ENCODE results near the gene INSR. TPM values are rescaled to one million over a fixed set of nuclear protein-coding genes. Genes with fewer than 3 reads are reported as not detected.

The INSR gene
- total and polyA plus RNA-seq, 10 of the 15 experiments (the other 5 are each of a cell fraction or from before 2014, with no cell fraction given): 4.2 to 34.9 (median 13.6) TPM

DNA sequence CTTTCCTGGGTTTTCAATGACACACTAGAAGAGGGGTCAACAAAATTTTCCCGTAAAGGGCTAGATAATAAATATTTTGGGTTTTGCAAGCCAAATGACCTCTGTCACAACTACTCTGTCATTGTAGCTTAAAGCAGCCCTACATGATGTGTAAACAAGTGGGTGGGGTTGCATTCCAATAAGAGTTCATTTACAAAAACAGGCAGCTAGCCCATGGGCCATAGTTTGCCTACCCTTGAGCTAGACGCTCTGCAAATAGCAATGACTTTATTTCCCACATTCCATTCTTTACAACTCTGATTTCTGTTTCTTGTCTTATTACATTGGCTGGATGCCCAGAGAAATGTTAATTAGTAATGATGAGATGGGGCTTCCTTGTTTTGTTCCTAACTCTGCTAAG is 148.7 kb downstream of the INSR start:
- H4K20me1 ChIP-seq (ENCODE audit: control insufficient read depth, insufficient read depth): no peaks in the 10 kb centered on the region
- FAIRE-seq: no peak
- intact Hi-C loops (cut with micrococcal nuclease; ENCODE audit: unreplicated experiment): no loop called here
- no peaks in the 10 kb centered on the region for H3K27me3 ChIP-seq (replicated peaks in 1 of 2; ENCODE audit: control insufficient read depth in 2 of 2, insufficient read depth in 2 of 2, low read length in 1 of 2)
- no TSS peak for BruUV-seq (replicated peaks)
- H3K4me1 ChIP-seq (ENCODE audit: control insufficient read depth, insufficient read depth, low read length): no peaks in the 10 kb centered on the region
- ChIA-PET POLR2A (interaction anchor here (0.7 to 0.9 kb wide), 2 partner anchors 18 to 37 kb away, joined by 3 read pairs; no protein-coding TSS in a partner anchor), SMC1A (ENCODE audit: uncharacterized antibody, unreplicated experiment) (interaction anchor here (0.8 to 5.8 kb wide), 8 partner anchors 12 to 191 kb away, joined by 3 to 47 read pairs (median 4); no protein-coding TSS in a partner anchor), CTCF (interaction anchor here (0.6 to 4.8 kb wide), 5 partner anchors 42 to 236 kb away, joined by 3 to 37 read pairs (median 4); no protein-coding TSS in a partner anchor), RAD21 (ENCODE audit: unreplicated experiment) (no interaction called here)
- ATAC-seq: no peak
- H3K4me3 ChIP-seq: no peak overlapping the region
- WGBS (ENCODE audit: insufficient coverage, insufficient replicate concordance, low lambda C conversion rate, missing lambda C conversion rate): 100% methylated on average over 2 of the region's 2 CpGs
- H3K4me2 ChIP-seq (ENCODE audit: control insufficient read depth, insufficient read depth): no peak overlapping the region
- H3K79me2 ChIP-seq (ENCODE audit: control insufficient read depth, insufficient read depth, low read length): no peaks in the 10 kb centered on the region
- no peak overlapping the region for H3K27ac ChIP-seq (ENCODE audit: control insufficient read depth, insufficient read depth)
- H3K9ac ChIP-seq (ENCODE audit: control insufficient read depth, insufficient read depth, low read length): no peak overlapping the region
- in situ Hi-C loops (cut with MboI): loop anchor here (5.0 kb wide), 1 partner anchor 197 kb away; no protein-coding TSS in a partner anchor
- H3K9me3 ChIP-seq (replicated peaks; ENCODE audit: control insufficient read depth, insufficient read depth, low read length): peaks cover 7% of the 10 kb centered on the region; the same call in 2 of the 3 replicates
- no peak overlapping the region for H2AFZ ChIP-seq (ENCODE audit: control insufficient read depth, low read depth, low read length)
- H3K36me3 ChIP-seq (ENCODE audit: control insufficient read depth in 2 of 2, insufficient read depth in 2 of 2, low read length in 1 of 2): peaks cover 12 to 13% of the 10 kb centered on the region in 2 experiments
- DNase-seq (ENCODE audit: low read depth, low spot score): no peak
- no peak for TF ChIP-seq YBX1 (IDR thresholded peaks at IDR 0.05)
- TF ChIP-seq ZZZ3 (IDR thresholded peaks at IDR 0.05; ENCODE audit: control insufficient read depth, insufficient read length, low read depth): no peak
- no peak for TF ChIP-seq PAX5 (IDR thresholded peaks at IDR 0.05; ENCODE audit: borderline replicate concordance, low read depth, low read length)
- TF ChIP-seq FOS (IDR thresholded peaks at IDR 0.05; ENCODE audit: borderline replicate concordance, extremely low read depth, insufficient read length): no peak
- TF ChIP-seq SMARCA5 (IDR thresholded peaks at IDR 0.05): no peak
- TF ChIP-seq CREM (IDR thresholded peaks at IDR 0.05; ENCODE audit: low read depth): no peak
- TF ChIP-seq MTA2 (IDR thresholded peaks at IDR 0.05; ENCODE audit: low read depth): no peak
- TF ChIP-seq, protein P1, sequence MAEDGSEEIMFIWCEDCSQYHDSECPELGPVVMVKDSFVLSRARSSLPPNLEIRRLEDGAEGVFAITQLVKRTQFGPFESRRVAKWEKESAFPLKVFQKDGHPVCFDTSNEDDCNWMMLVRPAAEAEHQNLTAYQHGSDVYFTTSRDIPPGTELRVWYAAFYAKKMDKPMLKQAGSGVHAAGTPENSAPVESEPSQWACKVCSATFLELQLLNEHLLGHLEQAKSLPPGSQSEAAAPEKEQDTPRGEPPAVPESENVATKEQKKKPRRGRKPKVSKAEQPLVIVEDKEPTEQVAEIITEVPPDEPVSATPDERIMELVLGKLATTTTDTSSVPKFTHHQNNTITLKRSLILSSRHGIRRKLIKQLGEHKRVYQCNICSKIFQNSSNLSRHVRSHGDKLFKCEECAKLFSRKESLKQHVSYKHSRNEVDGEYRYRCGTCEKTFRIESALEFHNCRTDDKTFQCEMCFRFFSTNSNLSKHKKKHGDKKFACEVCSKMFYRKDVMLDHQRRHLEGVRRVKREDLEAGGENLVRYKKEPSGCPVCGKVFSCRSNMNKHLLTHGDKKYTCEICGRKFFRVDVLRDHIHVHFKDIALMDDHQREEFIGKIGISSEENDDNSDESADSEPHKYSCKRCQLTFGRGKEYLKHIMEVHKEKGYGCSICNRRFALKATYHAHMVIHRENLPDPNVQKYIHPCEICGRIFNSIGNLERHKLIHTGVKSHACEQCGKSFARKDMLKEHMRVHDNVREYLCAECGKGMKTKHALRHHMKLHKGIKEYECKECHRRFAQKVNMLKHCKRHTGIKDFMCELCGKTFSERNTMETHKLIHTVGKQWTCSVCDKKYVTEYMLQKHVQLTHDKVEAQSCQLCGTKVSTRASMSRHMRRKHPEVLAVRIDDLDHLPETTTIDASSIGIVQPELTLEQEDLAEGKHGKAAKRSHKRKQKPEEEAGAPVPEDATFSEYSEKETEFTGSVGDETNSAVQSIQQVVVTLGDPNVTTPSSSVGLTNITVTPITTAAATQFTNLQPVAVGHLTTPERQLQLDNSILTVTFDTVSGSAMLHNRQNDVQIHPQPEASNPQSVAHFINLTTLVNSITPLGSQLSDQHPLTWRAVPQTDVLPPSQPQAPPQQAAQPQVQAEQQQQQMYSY (CRISPR knock-in tag; IDR thresholded peaks at IDR 0.05): no peak
- TF ChIP-seq NFIC (IDR thresholded peaks at IDR 0.05; ENCODE audit: low read depth, low read length): no peak
- TF ChIP-seq, protein P2, sequence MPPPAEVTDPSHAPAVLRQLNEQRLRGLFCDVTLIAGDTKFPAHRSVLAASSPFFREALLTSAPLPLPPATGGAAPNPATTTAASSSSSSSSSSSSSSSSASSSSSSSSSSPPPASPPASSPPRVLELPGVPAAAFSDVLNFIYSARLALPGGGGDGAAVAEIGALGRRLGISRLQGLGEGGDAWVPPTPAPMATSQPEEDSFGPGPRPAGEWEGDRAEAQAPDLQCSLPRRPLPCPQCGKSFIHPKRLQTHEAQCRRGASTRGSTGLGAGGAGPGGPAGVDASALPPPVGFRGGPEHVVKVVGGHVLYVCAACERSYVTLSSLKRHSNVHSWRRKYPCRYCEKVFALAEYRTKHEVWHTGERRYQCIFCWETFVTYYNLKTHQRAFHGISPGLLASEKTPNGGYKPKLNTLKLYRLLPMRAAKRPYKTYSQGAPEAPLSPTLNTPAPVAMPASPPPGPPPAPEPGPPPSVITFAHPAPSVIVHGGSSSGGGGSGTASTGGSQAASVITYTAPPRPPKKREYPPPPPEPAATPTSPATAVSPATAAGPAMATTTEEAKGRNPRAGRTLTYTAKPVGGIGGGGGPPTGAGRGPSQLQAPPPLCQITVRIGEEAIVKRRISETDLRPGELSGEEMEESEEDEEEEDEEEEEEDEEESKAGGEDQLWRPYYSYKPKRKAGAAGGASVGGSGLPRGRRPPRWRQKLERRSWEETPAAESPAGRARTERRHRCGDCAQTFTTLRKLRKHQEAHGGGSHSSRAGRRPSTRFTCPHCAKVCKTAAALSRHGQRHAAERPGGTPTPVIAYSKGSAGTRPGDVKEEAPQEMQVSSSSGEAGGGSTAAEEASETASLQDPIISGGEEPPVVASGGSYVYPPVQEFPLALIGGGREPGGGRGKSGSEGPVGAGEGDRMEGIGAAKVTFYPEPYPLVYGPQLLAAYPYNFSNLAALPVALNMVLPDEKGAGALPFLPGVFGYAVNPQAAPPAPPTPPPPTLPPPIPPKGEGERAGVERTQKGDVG (CRISPR knock-in tag; IDR thresholded peaks at IDR 0.05): no peak
- TF ChIP-seq CREB1 (IDR thresholded peaks at IDR 0.05; ENCODE audit: low read depth): no peak
- no peak for TF ChIP-seq STAT3 (IDR thresholded peaks at IDR 0.05; ENCODE audit: low read depth, low read length)
- TF ChIP-seq RAD21 (IDR thresholded peaks at IDR 0.05; ENCODE audit: insufficient read depth, low read depth, low read length): no peak
- TF ChIP-seq, protein P3, sequence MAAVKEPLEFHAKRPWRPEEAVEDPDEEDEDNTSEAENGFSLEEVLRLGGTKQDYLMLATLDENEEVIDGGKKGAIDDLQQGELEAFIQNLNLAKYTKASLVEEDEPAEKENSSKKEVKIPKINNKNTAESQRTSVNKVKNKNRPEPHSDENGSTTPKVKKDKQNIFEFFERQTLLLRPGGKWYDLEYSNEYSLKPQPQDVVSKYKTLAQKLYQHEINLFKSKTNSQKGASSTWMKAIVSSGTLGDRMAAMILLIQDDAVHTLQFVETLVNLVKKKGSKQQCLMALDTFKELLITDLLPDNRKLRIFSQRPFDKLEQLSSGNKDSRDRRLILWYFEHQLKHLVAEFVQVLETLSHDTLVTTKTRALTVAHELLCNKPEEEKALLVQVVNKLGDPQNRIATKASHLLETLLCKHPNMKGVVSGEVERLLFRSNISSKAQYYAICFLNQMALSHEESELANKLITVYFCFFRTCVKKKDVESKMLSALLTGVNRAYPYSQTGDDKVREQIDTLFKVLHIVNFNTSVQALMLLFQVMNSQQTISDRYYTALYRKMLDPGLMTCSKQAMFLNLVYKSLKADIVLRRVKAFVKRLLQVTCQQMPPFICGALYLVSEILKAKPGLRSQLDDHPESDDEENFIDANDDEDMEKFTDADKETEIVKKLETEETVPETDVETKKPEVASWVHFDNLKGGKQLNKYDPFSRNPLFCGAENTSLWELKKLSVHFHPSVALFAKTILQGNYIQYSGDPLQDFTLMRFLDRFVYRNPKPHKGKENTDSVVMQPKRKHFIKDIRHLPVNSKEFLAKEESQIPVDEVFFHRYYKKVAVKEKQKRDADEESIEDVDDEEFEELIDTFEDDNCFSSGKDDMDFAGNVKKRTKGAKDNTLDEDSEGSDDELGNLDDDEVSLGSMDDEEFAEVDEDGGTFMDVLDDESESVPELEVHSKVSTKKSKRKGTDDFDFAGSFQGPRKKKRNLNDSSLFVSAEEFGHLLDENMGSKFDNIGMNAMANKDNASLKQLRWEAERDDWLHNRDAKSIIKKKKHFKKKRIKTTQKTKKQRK (IDR thresholded peaks at IDR 0.05; ENCODE audit: low read depth, low read length): no peak

Data from GM12878 (cell line).